GM23248 (cell line): ENCODE measurements around the gene FALEC. TPM values are rescaled to one million over a fixed set of nuclear protein-coding genes. Genes with fewer than 3 reads are reported as not detected.

Experiments
- DNase-seq: peaks from one replicate; pipeline ENCODE4 v3.0.0-alpha.2; 2015
- H2AFZ ChIP-seq: fragments of 200-600 bp; sonication (generic); 2 replicates; pipeline ENCODE4 v1.6.1; 2016; ENCODE audit warnings: antibody characterized with exemption
- H3F3A ChIP-seq: fragments of 200-600 bp; sonication (generic); 2 replicates; pipeline ENCODE4 v1.6.1; 2016; ENCODE audit warnings: mild to moderate bottlenecking, antibody characterized with exemption, mixed run types; ENCODE audit not compliant: insufficient read depth
- H3K27ac ChIP-seq: fragments of 200-600 bp; sonication (generic); 2 replicates; pipeline ENCODE4 v1.5.1; 2016; ENCODE audit warnings: mild to moderate bottlenecking
- H3K27me3 ChIP-seq: fragments of 200-600 bp; sonication (generic); replicated peaks from 2 replicates; pipeline ENCODE4 v1.6.1; 2016; ENCODE audit warnings: mild to moderate bottlenecking; ENCODE audit not compliant: insufficient read depth
- H3K36me3 ChIP-seq: fragments of 200-600 bp; sonication (generic); 2 replicates; pipeline ENCODE4 v1.6.1; 2016; ENCODE audit warnings: low read depth, mild to moderate bottlenecking
- H3K4me1 ChIP-seq: fragments of 200-600 bp; sonication (generic); 2 replicates; pipeline ENCODE4 v1.6.1; 2016; ENCODE audit warnings: mild to moderate bottlenecking; ENCODE audit not compliant: insufficient read depth
- H3K4me2 ChIP-seq: fragments of 200-600 bp; sonication (generic); one replicate; pipeline ENCODE4 v1.6.1; 2016; ENCODE audit warnings: mild to moderate bottlenecking; ENCODE audit not compliant: unreplicated experiment
- H3K4me3 ChIP-seq: fragments of 200-600 bp; sonication (generic); 2 replicates; pipeline ENCODE4 v1.5.1; 2016; ENCODE audit warnings: mild to moderate bottlenecking
- H3K79me2 ChIP-seq: fragments of 200-600 bp; sonication (generic); 2 replicates; pipeline ENCODE4 v1.6.1; 2016; ENCODE audit warnings: mild to moderate bottlenecking; ENCODE audit not compliant: insufficient read depth
- H3K9ac ChIP-seq: fragments of 200-600 bp; sonication (generic); 2 replicates; pipeline ENCODE4 v1.6.1; 2016; ENCODE audit warnings: mild to moderate bottlenecking
- H3K9me2 ChIP-seq: fragments of 200-600 bp; sonication (generic); 2 replicates; pipeline ENCODE4 v1.6.1; 2016; ENCODE audit warnings: mixed run types, mild to moderate bottlenecking, moderate library complexity; ENCODE audit not compliant: insufficient read depth
- H3K9me3 ChIP-seq: fragments of 200-600 bp; sonication (generic); one replicate; pipeline ENCODE4 v1.6.1; 2017; ENCODE audit warnings: low read depth
- H4K20me1 ChIP-seq: fragments of 200-600 bp; sonication (generic); 2 replicates; pipeline ENCODE4 v1.6.0; 2016; ENCODE audit not compliant: insufficient read depth
- EZH2 ChIP-seq: fragments of 200-600 bp; sonication (generic); IDR thresholded peaks from 2 replicates; pipeline ENCODE4 v1.6.1; 2018; ENCODE audit warnings: antibody characterized with exemption, mild to moderate bottlenecking; ENCODE audit not compliant: insufficient read depth, poor library complexity, severe bottlenecking
- EZH2phosphoT487 ChIP-seq: fragments of 200-600 bp; sonication (generic); IDR thresholded peaks from 2 replicates; pipeline ENCODE4 v1.6.1; 2018; ENCODE audit warnings: antibody characterized with exemption, moderate library complexity, mild to moderate bottlenecking, low read depth; ENCODE audit not compliant: insufficient read depth
- WGBS, 2 experiments: methylation state at CpG; one replicate each; pipeline ENCODE4 v1.1.6; 2015 to 2017; ENCODE audit warnings: low lambda C conversion rate in 2 of 2, low coverage in 1 of 2; ENCODE audit errors: missing lambda C conversion rate in 2 of 2; 5-methylcytosine and 5-hydroxymethylcytosine counted together
- in situ Hi-C: fragments of 300-500 bp; cut with MboI; formaldehyde crosslinking; loops from 2 replicates; pipeline ENCODE4 v1.15.0; 2020
- polyA plus RNA-seq: library from polyadenylated mRNA; unstranded; fragments of >200 nt; fragmentation: Nextera tagmentation; extraction: Ambion mirVana; gene quantifications from 2 replicates; pipeline ENCODE4 v1.2.1, GENCODE V29; 2016
- total RNA-seq: library from RNA; depleted of rRNA; stranded (reverse); fragments of >200 nt; shearing (Covaris generic); gene quantifications from 2 replicates; pipeline ENCODE4 v1.2.3, GENCODE V29; 2014

The FALEC gene
- total and polyA plus RNA-seq, 2 experiments from 2014 or later = 0.71 TPM; not detected in 1

- DNase-seq = no peak
- TF ChIP-seq EZH2 (no peak), EZH2phosphoT487 (no peak)
- Histone ChIP-seq H3K4me3 (no peak overlapping the region), H4K20me1 (no peaks in the 10 kb centered on the region), H3K9ac (no peak overlapping the region), H3K36me3 (no peaks in the 10 kb centered on the region), H3K9me3 (no peaks in the 10 kb centered on the region), H3K4me1 (peaks cover 54% of the 10 kb centered on the region), H3K9me2 (no peaks in the 10 kb centered on the region), H3K27ac (no peak overlapping the region), H2AFZ (no peak overlapping the region), H3K4me2 (no peak overlapping the region), H3K27me3 (no peaks in the 10 kb centered on the region), H3K79me2 (no peaks in the 10 kb centered on the region), H3F3A (peaks cover 47% of the 10 kb centered on the region)
- 96 to 98% methylated on average over 14 of the region's 14 CpGs for WGBS, 2 experiments
- in situ Hi-C loops = no loop called here
Observed at GRCh38 chr1:150530491-150531159, 15.1 kb downstream of the FALEC start.

GRCh38 chr1:150532860-150533259 lies 17.3 kb downstream of the FALEC start:
- Histone ChIP-seq H3K79me2 (no peaks in the 10 kb centered on the region), H3K9me3 (no peaks in the 10 kb centered on the region), H3F3A (peaks cover 59% of the 10 kb centered on the region), H4K20me1 (no peaks in the 10 kb centered on the region), H3K9me2 (no peaks in the 10 kb centered on the region), H3K9ac (peak overlapping the region; percentile 68), H3K4me3 (0 out of 2 replicates have a peak overlapping the region, but pooled peaks have one; percentile 8), H3K4me1 (peaks cover 70% of the 10 kb centered on the region), H3K27ac (peak overlapping the region; percentile 82), H2AFZ (peak overlapping the region; percentile 65), H3K4me2 (peak overlapping the region; percentile 26), H3K36me3 (no peaks in the 10 kb centered on the region), H3K27me3 (no peaks in the 10 kb centered on the region)
- 8 to 17% methylated on average over 5 of the region's 5 CpGs for WGBS, 2 experiments
- in situ Hi-C loops = no loop called here
- peak; percentile 25 for DNase-seq
- no peak for TF ChIP-seq EZH2
- TF ChIP-seq EZH2phosphoT487 = no peak

- no peak overlapping the region for H3K27ac ChIP-seq
- H3K4me3 ChIP-seq = no peak overlapping the region
- in situ Hi-C loops = no loop called here
- H3K27me3 ChIP-seq = no peaks in the 10 kb centered on the region
- H3K4me1 ChIP-seq = peaks cover 70% of the 10 kb centered on the region
- no peaks in the 10 kb centered on the region for H3K9me3 ChIP-seq
- TF ChIP-seq EZH2 (no peak), EZH2phosphoT487 (no peak)
- 97 to 99% methylated on average over 6 of the region's 6 CpGs for WGBS, 2 experiments
- DNase-seq = no peak
- H3K4me2 ChIP-seq = no peak overlapping the region
- H3K9me2 ChIP-seq = no peaks in the 10 kb centered on the region
- H3K9ac ChIP-seq = no peak overlapping the region
- H4K20me1 ChIP-seq = no peaks in the 10 kb centered on the region
- peaks cover 49% of the 10 kb centered on the region for H3F3A ChIP-seq
- no peak overlapping the region for H2AFZ ChIP-seq
- H3K36me3 ChIP-seq = no peaks in the 10 kb centered on the region
- H3K79me2 ChIP-seq = no peaks in the 10 kb centered on the region
Observed at GRCh38 chr1:150534002-150534401, 18.4 kb downstream of the FALEC start.

GRCh38 chr1:150535511-150536287 lies 20.1 kb downstream of the FALEC start:
- no peaks in the 10 kb centered on the region for H3K9me2 ChIP-seq
- no peaks in the 10 kb centered on the region for H3K9me3 ChIP-seq
- H4K20me1 ChIP-seq = no peaks in the 10 kb centered on the region
- H3K27me3 ChIP-seq = no peaks in the 10 kb centered on the region
- no peak for TF ChIP-seq EZH2phosphoT487
- no peak for TF ChIP-seq EZH2
- peaks cover 67% of the 10 kb centered on the region for H3K4me1 ChIP-seq
- H3K4me3 ChIP-seq = no peak overlapping the region
- H3K4me2 ChIP-seq = peak overlapping the region; percentile 22
- H3F3A ChIP-seq = peaks cover 45% of the 10 kb centered on the region
- in situ Hi-C loops = no loop called here
- WGBS, 2 experiments = 36 to 37% methylated on average over 14 of the region's 14 CpGs
- peak overlapping the region; percentile 31 for H3K9ac ChIP-seq
- H2AFZ ChIP-seq = peak overlapping the region; percentile 27; the same call in 1 of the 2 replicates
- H3K79me2 ChIP-seq = no peaks in the 10 kb centered on the region
- H3K36me3 ChIP-seq = no peaks in the 10 kb centered on the region
- H3K27ac ChIP-seq = peak overlapping the region; percentile 74
- peak; percentile 83 for DNase-seq
